ENCODE results near the gene PPP1CC. TPM values are rescaled to one million over a fixed set of nuclear protein-coding genes. Genes with fewer than 3 reads are reported as not detected.
A peak's percentile ranks its signal among the peaks of the same experiment; 100 is the strongest.
"Not testable (repeated sequence)": the region's sequence is repeated elsewhere in the genome, so short reads cannot be mapped to it uniquely, and the experiment has no call there.

PPP1CC gene
- total RNA-seq, 1 experiment from 2014 or later, result 251 TPM

DNA sequence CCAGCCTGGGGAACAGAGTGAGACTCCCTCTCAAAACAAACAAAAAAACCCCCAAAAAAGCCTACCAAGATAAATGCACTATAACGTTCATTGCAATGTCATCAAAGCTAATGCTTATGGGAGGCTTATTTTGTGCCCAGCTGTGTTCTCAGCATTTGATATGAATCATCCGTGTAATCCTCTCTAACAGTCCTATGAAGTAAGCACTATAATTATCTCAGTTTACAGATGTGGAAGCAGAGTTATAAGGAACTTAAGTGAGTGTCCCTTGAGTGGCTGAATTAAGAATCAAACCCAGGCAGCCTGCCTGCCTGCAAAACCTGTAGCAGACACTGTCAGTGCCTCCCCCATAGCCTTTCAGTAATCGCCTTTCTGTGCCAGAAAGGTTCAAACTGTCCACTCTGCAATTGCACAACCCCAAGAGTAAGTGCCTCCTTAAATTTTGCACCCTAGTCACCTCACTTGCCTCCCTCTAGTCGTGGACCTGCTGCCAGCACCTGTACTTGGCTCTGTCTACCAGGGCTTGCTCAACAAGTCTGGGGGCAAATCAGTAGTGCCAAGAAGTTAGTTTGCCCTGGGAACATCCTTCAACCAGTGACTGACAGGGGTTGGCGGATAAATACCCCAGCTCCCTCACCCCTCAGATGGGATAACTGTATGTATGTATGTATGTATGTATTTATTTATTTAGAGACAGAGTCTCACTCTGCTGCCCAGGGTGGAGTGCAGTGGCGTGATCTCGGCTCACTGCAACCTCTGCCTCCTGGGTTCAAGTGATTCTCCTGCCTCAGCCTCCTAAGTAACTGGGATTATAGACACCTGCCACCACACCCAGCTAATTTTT, 23.8 kb upstream of the PPP1CC start:
- H3K4me3 ChIP-seq (ENCODE audit: insufficient read depth, low read depth, low read length), result no peak overlapping the region
- no peaks in the 10 kb centered on the region for H3K27me3 ChIP-seq (ENCODE audit: control insufficient read depth, insufficient read depth, low read length)
- H3K36me3 ChIP-seq (replicated peaks; ENCODE audit: control insufficient read depth, insufficient read depth, low read length), result no peaks in the 10 kb centered on the region
- no peak for DNase-seq

DNA sequence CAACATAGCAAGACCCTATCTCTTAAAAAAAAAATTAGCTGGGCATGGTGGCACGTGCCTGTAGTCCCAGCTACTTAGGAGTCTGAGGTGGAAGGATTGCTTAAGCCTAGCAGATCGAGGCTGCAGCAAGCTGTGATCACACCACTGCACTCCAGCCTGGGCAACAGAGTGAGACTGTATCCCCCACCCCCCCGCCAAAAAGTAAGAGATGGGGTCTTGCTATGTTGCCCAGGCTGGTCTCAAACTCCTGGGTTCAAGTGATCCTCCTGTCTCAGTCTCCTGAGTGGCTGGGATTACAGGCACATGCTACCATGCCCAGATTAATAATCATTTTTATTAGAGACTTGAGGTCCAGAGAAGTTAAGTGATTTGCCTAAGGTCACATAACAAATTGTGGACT, 22.9 kb upstream of the PPP1CC start:
- H3K36me3 ChIP-seq (replicated peaks; ENCODE audit: control insufficient read depth, insufficient read depth, low read length); H3K27me3 ChIP-seq (ENCODE audit: control insufficient read depth, insufficient read depth, low read length); H3K4me3 ChIP-seq (ENCODE audit: insufficient read depth, low read depth, low read length); DNase-seq: not testable (repeated sequence)

DNA sequence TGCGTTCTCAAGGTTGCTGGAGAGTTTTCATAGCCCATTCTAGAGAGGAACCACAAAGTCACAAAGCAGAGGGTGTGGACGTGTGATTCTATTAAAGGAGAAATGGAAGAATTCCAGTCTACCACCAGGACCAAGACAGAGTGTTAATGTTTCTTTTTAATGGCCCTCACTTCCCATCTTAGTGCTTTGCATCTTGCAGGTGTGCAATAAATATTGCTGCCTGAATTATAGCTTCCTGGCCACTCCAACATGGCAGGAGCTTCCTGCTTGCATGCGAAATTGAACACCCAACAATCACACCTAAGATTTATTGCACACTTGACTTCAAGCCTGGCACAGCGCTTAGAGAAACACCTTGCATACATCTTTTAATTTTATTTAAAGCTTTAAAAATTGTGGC, 22.4 kb upstream of the PPP1CC start:
- no peaks in the 10 kb centered on the region for H3K27me3 ChIP-seq (ENCODE audit: control insufficient read depth, insufficient read depth, low read length)
- DNase-seq, result no peak
- no peak overlapping the region for H3K4me3 ChIP-seq (ENCODE audit: insufficient read depth, low read depth, low read length)
- H3K36me3 ChIP-seq (replicated peaks; ENCODE audit: control insufficient read depth, insufficient read depth, low read length), result no peaks in the 10 kb centered on the region

DNA sequence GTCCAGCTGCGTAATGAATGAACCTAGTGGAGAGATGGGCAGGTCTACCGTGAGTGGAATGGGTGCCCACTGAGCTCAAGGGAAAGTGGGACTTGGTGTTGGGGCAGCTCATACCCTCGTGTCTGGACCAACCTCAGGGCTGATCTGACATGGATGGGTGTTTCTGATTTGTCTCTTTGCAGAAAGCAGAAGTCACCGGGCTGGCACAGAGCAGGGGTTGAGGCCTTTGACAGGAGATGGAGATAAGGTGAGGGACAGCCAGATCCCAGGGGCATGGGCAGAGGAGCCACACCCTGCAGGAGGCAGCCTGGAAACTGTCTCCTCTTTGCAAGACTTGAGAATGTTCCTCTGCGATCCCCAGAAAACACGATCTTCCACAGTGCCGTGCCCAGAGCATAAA, 20.9 kb upstream of the PPP1CC start:
- no peak for DNase-seq
- H3K27me3 ChIP-seq (ENCODE audit: control insufficient read depth, insufficient read depth, low read length), result no peaks in the 10 kb centered on the region
- H3K4me3 ChIP-seq (ENCODE audit: insufficient read depth, low read depth, low read length), result no peak overlapping the region

DNA sequence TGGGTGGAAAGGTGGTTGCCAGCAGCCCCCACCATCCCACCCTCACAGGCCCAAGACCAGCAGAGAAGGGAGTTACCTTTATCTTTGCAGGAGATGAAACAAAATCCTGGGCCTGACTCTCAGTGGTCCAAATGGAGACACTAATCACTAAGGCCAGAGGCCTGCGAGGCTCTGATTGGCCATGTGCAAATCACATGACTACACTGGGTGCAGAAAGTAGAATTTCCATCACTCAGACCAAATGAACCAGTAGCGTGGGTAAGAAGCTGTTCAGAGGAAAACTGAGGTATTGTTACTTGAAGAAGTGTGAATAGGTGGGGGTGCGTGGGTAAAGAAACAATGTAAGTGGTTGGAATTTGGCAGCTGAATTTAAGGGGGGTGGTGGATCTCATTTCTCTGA, 20.2 kb upstream of the PPP1CC start:
- no peak for DNase-seq
- no peaks in the 10 kb centered on the region for H3K27me3 ChIP-seq (ENCODE audit: control insufficient read depth, insufficient read depth, low read length)
- no peak overlapping the region for H3K4me3 ChIP-seq (ENCODE audit: insufficient read depth, low read depth, low read length)
- H3K36me3 ChIP-seq (replicated peaks; ENCODE audit: control insufficient read depth, insufficient read depth, low read length), result no peaks in the 10 kb centered on the region

More for the DNA sequence above, 20.9 kb upstream of the PPP1CC start:
- H3K36me3 ChIP-seq (replicated peaks; ENCODE audit: control insufficient read depth, insufficient read depth, low read length), result no peaks in the 10 kb centered on the region

DNA sequence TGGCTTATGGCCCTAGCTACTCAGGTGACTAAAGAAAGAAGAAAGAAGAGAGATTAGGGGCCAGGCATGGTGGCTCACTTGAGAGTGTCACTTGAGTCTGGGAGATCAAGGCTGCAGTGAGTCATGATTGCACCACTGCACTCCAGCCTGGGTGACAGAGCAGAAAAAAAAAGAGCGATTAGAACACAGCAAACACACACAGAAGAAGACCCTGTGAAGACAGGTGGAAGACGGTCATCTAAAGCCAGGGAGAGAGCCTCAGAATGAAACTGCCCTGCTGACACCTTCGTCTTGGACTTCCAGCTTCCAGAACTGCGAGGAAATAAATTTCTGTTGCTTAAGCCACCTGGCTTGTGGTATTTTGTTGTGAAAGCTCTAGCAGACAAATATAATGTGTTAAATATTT, 17.5 kb upstream of the PPP1CC start:
- no peak for DNase-seq
- no peaks in the 10 kb centered on the region for H3K27me3 ChIP-seq (ENCODE audit: control insufficient read depth, insufficient read depth, low read length)
- no peak overlapping the region for H3K4me3 ChIP-seq (ENCODE audit: insufficient read depth, low read depth, low read length)
- no peaks in the 10 kb centered on the region for H3K36me3 ChIP-seq (replicated peaks; ENCODE audit: control insufficient read depth, insufficient read depth, low read length)

DNA sequence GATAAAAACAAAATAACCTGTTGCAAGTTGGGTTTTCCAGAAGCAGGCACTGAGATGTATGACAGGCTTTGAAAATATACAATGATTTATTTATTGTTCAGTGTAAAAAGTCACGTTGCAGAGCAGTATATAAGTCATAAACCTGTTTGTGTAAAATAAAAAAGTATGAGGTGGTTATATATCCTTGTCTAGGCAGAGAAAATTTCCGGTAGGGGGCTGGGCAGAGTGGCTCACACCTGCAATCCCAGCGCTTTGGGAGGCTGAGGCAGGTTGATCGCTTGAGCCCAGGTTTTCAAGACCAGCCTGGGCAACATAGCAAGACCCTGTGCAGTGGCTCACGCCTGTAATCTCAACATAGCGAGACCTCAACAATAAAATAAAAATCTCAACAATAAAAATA, 16.2 kb upstream of the PPP1CC start:
- Histone ChIP-seq H3K36me3 (replicated peaks; ENCODE audit: control insufficient read depth, insufficient read depth, low read length) (no peaks in the 10 kb centered on the region), H3K4me3 (ENCODE audit: insufficient read depth, low read depth, low read length) (no peak overlapping the region), H3K27me3 (ENCODE audit: control insufficient read depth, insufficient read depth, low read length) (no peaks in the 10 kb centered on the region)
- DNase-seq, result no peak

DNA sequence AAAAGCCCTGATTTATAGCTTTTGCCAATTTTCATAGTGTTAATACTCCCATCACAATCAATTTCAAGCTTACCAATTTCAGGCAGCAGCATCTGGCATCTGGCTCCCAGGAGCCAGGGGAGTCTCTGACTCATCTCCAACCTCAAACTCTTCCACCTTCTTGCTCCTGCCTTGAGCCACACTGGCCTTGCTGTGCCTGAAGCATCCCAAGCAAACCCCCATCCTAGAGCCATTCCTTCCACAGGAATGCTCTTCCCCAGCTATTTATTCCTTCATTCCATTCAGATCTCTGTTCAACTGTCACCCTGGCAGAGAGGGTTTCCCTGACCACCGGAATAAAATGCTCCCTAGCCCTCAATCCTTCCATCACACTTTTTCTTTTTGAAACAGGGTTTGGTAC, 13.9 kb upstream of the PPP1CC start:
- H3K36me3 ChIP-seq (replicated peaks; ENCODE audit: control insufficient read depth, insufficient read depth, low read length), result no peaks in the 10 kb centered on the region
- no peak for DNase-seq
- H3K27me3 ChIP-seq (ENCODE audit: control insufficient read depth, insufficient read depth, low read length), result no peaks in the 10 kb centered on the region
- H3K4me3 ChIP-seq (ENCODE audit: insufficient read depth, low read depth, low read length), result no peak overlapping the region

DNA sequence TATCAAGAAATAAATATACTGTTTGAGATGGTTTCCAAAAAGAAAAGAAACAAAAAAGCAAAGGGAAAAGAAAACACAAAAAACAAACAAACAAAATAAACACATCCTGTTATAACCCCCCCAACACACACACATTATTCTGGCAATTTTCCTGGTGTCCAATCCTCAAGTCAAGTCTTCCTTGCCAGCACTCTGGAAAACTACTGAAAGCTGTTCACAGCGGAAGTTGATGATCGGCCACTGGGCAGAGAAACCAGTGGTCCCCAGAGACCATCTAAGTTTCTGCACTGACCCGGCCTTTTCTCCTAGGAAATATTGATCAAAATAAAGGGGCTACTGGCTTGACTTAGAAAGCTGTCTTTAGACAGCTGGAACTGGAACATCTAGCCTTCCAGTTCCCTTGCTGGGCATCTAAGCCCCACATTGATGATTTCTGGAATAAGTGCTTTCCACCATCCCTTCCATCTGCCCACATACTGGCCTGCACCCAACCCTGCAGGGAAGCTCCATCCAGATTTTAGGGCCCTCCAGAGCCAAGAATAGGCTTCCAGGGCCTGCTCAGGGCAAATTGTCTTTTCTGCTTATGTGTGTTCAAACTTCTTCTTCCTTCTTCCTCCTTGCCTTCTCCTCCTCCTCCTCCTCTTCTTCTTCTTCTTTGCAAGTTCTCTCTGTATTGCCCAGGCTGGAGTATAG, 11.6 kb upstream of the PPP1CC start:
- no peak for DNase-seq
- no peak overlapping the region for H3K4me3 ChIP-seq (ENCODE audit: insufficient read depth, low read depth, low read length)
- H3K36me3 ChIP-seq (replicated peaks; ENCODE audit: control insufficient read depth, insufficient read depth, low read length), result no peaks in the 10 kb centered on the region
- no peaks in the 10 kb centered on the region for H3K27me3 ChIP-seq (ENCODE audit: control insufficient read depth, insufficient read depth, low read length)

DNA sequence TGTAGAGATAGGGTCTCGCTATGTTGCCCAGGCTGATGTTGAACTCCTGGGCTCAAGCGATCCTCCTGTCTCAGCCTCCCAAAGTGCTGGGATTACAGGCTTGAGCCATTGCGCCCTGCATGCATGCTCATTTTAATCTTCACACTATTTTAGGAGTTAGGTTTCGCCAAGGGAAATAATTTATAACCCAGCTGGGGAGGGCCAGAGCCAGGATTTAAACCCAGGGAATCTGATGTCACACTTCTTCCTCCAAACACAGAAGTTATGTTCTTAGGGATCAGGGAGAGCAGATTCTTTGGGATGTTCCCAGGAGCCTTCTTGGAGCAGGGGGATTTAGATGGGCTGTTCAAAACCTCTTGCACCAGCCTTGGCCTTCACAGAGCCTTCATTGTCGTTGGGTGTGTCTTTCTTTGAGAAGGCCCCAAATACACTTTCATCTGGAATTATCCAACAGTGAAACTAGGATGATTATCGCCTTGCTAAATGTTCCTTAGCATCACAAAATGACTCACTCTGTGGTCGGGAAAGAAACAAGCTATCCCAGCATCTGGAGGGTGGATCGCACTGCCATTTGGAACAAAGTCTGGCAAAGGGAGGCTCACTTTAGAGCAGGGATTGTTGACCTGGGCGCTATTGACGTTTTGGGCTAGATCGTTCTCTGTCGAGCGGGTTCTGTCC, 8.2 kb upstream of the PPP1CC start:
- Histone ChIP-seq H3K27me3 (ENCODE audit: control insufficient read depth, insufficient read depth, low read length) (no peaks in the 10 kb centered on the region), H3K36me3 (replicated peaks; ENCODE audit: control insufficient read depth, insufficient read depth, low read length) (no peaks in the 10 kb centered on the region), H3K4me3 (ENCODE audit: insufficient read depth, low read depth, low read length) (no peak overlapping the region)
- no peak for DNase-seq

DNA sequence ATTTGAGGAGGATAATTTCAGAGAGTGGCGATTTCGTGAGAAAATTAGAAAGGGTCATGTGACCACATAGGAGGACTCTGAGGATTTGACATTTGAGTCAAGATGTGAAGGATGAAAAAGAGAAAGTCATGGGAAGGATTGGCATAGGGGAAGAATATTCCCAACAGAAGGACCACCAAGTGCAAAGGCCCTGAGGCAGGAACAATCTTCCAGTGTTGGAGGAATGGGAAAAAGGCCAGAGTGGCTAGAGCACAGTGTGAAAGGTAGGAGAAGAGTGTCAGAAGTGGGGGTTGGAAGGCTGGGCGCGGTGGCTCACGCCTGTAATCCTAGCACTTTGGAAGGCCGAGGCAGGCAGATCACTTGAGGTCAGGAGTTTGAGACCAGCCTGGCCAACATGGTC, 3.9 kb upstream of the PPP1CC start:
- Histone ChIP-seq H3K27me3 (ENCODE audit: control insufficient read depth, insufficient read depth, low read length) (no peaks in the 10 kb centered on the region), H3K36me3 (replicated peaks; ENCODE audit: control insufficient read depth, insufficient read depth, low read length) (no peaks in the 10 kb centered on the region), H3K4me3 (ENCODE audit: insufficient read depth, low read depth, low read length) (no peak overlapping the region)
- DNase-seq, result no peak

DNA sequence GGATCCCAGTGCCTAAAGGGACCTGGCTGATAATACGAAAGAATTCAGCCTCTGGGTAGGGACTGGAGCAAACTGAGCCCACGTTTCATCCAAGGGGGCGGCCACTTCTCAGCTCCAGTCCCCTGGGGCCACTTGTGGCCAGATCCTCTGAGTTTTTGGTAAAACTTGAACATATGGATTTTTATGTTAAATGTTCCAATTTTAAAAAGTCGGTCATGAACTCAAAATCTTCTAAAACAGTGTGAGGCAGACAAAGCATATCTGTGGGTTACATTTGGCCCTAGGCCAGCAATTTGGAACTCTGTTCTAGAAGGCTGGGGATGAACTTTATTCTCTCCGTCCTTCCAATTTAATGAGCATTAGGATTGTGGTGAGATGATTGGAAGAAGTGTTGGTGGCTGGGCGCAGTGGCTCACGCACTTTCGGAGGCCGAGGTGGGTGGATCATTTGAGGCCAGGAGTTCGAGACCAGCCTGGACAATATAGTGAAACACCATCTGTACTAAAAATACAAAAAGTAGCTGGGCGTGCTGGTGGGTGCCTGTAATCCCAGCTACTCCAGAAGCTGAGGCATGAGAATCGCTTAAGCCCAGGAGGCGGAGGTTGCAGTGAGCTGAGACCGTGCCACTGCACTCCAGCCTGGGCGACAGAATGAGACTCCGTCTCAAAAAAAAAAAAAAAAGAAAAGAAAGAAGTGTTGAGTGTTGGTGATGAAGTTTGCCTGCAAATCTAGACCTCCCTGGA, 3.0 kb upstream of the PPP1CC start:
- Histone ChIP-seq H3K27me3 (ENCODE audit: control insufficient read depth, insufficient read depth, low read length) (no peaks in the 10 kb centered on the region), H3K4me3 (ENCODE audit: insufficient read depth, low read depth, low read length) (no peak overlapping the region), H3K36me3 (replicated peaks; ENCODE audit: control insufficient read depth, insufficient read depth, low read length) (no peaks in the 10 kb centered on the region)
- DNase-seq, result no peak

DNA sequence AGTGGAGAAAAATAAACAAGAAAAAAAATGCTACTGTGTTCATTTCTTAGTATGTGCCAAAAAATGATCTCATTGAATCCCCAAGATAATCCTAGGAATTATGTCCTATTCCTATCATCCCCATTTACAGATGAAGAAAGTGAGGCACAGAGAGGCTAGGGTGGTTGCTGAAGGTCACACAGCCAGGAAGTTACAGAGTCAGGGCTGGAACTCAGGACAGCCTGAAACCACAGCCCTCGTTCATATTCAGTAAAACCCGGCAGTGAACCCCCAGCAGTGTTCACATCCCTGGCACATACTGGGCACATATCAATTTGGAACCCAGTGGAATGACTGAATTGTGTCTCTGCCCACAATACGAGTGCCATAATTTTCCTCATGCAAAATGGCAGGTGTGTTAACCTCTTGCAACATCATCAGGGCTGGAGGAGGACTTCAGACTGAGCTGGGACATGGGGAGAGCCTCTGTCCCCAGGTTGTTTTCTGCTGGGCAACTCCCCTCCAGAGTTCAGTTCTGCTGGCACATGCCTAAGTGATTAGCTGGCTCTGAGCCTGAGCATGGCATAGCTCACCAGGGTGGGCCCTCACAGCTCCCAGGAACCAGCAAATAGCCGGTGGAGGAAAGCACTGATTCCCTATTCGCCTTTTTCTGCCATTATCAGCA, 2.0 kb upstream of the PPP1CC start:
- H3K36me3 ChIP-seq (replicated peaks; ENCODE audit: control insufficient read depth, insufficient read depth, low read length), result no peaks in the 10 kb centered on the region
- no peak for DNase-seq
- no peaks in the 10 kb centered on the region for H3K27me3 ChIP-seq (ENCODE audit: control insufficient read depth, insufficient read depth, low read length)
- H3K4me3 ChIP-seq (ENCODE audit: insufficient read depth, low read depth, low read length), result no peak overlapping the region

DNA sequence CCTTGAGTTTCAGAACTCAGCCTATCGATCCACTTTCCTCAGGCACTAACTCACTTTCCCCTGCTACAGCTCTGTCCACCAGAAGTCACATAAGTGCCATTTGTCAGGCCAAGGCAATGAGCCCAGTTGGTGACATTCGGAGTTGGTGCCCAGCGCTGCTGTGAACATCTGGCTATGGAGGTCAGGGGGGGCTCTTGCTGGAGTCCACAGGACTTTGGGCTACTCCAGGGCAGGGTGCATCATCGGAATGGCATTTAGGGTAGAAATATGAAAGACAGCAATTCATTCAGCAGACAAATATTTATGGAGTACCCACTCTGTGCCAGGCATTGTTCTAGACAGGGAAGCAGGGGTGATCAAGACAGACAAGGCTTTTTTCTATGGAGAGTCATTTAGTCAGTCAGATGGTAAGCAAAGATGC, 1.5 kb upstream of the PPP1CC start:
- DNase-seq, result no peak
- Histone ChIP-seq H3K36me3 (replicated peaks; ENCODE audit: control insufficient read depth, insufficient read depth, low read length) (no peaks in the 10 kb centered on the region), H3K4me3 (ENCODE audit: insufficient read depth, low read depth, low read length) (peak overlapping the region; percentile 48; the same call in 1 of the 2 replicates), H3K27me3 (ENCODE audit: control insufficient read depth, insufficient read depth, low read length) (no peaks in the 10 kb centered on the region)

Data from H7 (cell line).